Stimulated activated CD8-positive, alpha-beta memory T cell treated with anti-CD3 and anti-CD28 coated beads, Interleukin-12 subunit alpha, Interleukin-12 subunit beta, amount 100 ng/mL, for 24 hours (primary cell): ENCODE measurements around the gene ETV6.
"Not testable (repeated sequence)": the region's sequence is repeated elsewhere in the genome, so short reads cannot be mapped to it uniquely, and the experiment has no call there.

Source experiments
- DNase-seq: peaks from one replicate; pipeline ENCODE4 v3.0.0-alpha.2; 2020; ENCODE audit errors: extremely low read depth

The ETV6 gene

DNA sequence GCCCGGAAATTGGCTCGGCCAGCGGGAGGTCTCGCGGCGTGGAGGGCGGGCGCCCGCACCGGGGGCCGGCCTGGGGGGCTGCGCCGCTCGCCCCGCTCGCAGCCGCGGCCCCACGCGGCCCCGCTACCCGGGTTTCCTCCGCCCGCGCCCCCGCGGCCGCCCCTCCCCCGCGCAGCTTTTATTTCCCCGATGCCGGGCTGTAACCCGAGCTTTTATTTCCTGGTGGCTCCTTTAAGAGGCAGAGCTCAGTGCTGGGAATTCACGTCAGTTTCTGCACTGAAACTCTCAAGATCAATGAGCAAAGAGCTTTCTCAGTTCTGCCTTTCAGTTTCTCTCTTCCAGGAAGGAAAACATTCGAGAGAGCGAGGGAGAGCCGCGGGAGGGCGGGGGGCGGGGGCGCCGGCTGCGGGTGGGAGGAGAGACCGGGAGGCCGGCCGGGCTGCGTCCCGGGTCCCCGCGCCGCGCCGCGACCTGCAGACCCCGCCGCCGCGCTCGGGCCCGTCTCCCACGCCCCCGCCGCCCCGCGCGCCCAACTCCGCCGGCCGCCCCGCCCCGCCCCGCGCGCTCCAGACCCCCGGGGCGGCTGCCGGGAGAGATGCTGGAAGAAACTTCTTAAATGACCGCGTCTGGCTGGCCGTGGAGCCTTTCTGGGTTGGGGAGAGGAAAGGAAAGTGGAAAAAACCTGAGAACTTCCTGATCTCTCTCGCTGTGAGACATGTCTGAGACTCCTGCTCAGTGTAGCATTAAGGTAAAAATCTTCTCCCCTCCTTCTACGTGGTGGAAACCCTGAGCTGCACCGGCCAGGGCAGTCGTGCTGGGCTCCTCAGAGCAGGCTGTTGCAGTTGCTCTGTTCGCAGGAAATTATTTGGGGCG lies at the start of gene ETV6:
Gene ETV6, plus strand, starts transcription at position 262 of the 873 bp plus-strand sequence. Its CDS starts 454 bp downstream, at position 716.
- peak; percentile 65 for DNase-seq

DNA sequence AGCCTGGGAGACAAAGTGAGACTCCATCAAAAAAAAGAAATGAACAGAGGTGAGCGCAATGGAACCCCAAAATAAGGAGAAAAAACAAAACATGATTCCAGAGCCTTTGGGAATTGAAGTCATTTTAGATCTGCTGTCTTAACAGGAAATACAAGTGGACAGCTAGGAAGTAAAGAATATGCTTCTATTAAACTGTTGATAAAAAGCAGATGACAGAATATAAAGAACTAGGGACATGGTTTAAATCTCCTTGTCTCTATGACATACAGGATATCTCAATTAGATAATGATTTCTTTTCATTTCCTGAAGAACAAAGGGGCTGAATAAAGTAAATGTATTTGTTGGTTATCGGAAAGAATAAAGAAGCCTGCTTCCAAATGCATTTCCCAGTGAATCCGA lies 49.3 kb upstream of the ETV6 start:
- DNase-seq, result no peak

DNA sequence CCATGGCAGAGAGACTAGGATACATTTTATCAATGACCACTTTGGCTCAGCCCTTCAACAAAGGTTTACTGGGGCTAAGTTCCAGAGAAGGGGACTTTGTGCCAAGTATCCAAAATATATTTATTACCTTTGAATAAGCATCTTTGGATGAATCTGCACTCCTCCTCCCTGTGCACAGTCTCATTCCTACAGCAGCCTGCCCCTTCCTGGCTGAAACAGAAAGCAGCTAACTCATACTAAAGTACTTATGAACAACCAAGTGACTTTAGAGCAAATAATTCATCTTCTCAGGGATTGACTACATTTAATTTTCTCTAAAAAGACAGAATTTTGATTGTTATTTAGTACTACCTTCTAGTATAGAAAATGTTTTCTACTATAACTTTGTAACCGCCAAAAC lies 47.8 kb upstream of the ETV6 start:
- no peak for DNase-seq

DNA sequence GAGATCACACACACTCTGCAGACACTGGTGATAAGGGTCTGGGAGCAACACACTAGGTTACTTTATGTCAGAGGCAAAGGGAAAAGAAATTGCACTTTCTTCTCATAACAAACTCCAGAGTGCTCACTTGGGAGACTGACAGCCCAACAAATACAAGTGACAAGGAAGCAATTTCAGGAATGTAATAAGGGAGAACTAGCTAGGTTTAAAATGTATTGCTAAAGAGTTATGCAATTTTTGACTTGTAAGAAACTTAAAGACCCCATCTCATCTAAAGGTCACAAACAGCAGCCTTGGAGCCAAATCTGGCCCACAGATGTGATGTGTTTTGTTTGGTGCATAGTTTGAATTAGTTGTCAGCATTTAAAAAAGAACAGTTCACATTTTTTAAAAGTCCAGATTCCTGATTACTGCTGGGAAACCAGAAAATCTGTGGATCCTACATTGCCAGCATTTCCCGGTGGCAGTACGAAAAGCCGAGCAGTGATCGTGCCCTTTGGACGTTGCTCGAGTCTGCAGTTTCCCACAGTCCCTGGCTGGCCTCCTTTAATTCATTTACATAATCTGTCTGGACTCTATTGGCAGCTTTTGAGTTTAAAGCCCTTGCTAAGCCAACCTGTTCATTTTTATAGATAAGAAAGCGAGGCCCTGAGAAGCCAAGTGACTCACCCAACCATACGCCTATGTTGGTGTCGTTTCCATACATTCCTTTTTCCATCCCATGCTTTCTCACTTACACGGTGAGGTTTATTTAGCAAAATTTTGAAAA lies 42.0 kb upstream of the ETV6 start:
- no peak for DNase-seq

DNA sequence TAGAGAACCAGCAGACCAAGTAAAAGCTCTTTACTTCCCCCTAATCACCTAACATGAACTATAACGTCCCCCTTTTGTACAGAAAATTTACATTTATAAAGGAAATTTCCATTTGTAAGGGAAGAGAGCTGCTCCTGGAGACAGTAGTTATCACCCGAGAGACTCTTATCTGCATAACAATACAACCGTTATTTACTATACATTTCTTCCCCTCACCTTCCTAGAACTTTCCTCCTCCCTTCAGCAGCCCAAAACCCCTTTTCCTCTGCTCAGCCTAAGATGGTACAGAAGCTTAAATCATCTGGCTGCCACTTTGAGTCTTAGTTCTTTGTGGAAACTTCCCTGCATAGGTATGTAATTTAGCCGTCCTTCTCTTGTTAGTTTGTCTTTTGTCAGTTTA lies 40.4 kb upstream of the ETV6 start:
- no peak for DNase-seq

DNA sequence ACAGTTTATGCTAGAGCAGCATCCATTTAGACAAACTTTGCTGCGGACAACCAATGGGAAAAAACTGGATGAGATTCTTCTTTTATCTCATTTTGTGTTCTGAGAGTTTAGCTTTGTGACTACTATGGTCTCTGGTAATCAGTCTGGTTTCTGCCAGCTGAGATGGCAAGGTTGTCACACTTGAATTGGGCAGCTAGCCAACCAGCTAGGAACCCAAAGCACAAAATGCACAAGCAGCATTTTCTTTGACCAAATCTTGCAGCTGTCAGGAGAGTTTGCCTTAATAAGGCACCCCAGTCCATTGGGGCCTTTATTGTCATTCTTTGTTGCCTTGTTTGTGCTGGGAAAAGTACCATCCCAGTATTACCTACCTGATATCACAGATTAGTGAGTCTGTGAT lies 34.0 kb upstream of the ETV6 start:
- DNase-seq, result no peak

DNA sequence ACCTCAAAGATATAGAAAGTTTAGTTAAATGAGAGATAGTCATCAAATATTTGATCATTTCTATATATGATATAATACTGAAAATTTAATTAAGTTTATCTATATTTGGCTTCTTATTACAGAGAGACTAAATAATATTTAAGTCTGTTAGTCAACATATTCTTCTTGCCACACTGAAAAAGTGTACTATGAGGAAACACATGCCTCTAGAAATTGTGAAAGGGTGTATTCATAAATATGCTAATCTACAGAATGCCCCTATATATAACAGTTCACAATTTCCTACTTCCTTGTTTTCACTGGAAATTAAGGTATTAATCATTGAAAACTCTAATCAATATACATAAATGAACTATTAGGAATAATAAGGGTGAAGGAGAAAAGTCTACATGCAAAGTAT lies 31.4 kb upstream of the ETV6 start:
- DNase-seq, result no peak

DNA sequence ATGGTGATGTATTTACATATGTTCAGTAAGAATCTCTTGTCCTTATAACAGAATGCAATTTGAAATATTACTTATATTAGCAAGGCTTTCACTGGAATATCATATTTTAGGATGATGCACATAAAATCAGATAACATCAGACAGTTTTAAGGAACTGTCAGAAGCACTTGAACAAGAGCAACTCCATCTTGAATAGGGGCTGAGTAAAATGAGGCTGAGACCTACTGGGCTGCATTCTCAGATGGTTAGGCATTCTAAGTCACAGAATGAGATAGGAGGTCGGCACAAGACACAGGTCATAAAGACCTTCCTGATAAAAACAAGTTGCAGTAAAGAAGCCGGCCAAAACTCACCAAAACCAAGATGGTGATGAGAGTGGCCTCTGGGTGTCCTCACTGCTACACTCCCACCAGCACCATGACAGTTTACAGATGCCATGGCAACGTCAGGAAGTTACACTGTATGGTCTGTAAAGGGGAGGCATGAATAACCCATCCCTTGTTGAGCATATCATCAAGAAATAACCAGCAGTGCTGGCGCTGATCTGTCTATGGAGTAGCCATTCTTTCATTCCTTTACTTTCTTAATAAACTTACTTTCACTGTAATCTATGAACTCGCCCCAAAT lies 27.6 kb upstream of the ETV6 start:
- DNase-seq, result no peak

DNA sequence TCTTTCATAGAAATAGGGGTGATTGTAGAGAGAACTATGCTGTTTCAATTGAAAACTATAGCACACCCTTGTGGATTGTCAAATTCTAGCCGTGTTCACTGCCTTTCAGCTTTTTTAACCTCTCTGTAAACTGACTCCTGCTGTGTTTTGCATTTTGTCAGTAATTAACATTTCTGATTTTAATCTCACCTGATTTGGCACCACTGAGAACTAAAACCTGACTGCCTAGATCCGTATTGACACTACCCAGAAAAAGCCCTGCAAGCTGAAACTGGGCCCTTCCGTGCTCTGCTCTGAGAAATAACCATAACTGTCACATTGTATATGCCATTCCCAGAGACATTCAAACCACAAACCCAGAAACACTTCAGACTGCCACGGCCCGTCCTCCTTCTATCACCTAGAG lies 26.6 kb upstream of the ETV6 start:
- no peak for DNase-seq

DNA sequence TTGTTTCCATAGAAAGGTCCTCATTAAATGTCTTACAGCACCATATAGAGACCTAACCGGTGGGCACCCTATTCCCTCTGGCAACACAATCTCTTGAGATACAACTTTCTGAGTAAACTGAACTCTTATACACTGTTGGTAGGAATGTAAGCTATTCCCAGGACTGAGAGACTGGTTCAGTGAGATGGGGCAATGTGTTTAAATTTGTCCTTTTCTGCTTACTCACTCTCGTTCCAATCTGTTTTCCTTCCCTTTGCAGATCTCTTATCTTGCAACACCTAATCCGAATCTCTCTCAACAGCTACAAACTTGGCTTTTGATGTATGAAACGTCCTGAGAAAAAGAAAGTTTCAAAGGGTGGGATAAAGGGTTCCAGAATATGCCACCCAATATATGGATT lies 26.1 kb upstream of the ETV6 start:
- no peak for DNase-seq

DNA sequence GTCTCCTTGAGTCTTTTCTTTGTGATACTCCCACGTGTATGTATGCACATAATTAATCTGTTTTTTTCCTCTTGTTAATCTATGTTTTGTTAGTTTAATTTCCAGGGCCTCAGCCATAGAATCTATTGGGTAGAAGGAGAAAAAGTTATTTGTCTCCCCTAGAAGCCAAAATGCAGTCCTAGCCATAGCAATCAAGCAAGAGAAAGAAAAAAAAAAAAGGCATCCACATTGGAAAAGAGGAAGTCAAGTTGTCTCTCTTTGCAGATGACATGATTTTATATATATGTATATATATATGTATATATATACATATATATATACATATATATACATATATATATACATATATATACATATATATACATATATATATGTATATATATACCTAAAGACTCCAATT lies 25.4 kb upstream of the ETV6 start:
- no peak for DNase-seq

DNA sequence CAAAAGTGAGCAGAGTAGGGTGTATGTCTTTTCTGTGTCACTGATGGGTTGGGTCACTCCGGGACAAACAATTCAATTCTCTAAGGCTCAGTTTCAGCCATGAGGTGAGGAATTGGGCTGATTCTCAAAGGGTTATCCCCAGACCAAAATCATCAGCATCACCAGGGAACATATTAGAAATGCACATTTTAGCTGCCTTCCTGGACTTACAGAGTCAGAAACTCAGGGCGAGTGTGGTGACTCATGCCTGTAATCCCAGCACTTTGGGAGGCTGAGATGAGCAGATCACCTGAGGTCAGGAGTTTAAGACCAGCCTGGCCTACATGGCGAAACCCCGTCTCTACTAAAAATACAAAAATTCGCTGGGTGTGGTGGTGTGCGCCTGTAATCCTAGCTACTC lies 21.8 kb upstream of the ETV6 start:
- DNase-seq, result not testable (repeated sequence)

DNA sequence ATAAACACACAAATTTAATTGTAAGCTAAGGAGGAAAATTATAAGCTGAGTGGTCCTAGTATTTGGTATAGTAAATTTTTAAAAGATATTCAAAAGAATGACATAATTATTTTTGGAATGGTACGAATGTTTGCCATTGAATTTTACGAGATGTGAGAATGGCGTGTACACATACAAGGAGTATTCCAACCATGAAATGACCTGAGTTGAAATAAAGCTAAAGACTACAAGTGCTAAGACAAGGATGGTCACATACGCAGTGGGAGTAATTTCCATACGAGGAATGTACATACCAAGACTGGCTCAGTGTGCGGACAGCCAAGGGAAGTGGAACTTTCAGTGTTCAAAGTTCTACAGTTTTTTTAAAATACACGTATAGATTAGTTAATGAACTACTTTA lies 21.1 kb upstream of the ETV6 start:
- no peak for DNase-seq

DNA sequence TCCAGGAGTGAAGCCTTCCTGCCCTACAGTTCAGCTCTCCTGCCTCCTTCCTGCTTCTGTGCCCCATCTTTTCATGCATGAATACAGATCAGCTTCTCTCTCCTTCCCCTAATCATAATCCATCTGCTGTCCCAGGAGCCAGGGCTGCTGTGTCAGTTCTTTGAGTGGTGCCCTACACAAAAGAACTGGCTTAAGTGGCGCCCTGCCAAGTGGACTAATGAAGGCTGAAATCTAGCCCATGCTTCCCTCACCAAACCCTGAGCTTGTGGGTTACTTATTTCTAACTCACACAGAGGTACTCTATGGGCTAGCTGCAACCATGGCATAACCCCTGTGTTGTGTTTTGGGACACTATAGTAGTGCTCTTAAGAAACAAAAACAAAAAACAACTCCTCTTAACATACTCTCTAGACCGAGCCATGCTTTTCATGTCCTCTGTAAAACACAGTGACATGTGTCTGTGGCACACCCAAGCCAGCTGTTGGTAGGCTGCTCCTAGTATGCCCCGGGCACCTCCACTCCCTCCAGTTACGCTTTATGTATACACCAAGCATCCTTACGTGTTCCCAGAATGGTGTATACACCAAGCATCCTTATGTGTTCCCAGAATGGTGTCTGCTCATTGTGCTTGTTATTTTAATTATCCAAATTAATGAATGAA lies 19.3 kb upstream of the ETV6 start:
- DNase-seq, result no peak

DNA sequence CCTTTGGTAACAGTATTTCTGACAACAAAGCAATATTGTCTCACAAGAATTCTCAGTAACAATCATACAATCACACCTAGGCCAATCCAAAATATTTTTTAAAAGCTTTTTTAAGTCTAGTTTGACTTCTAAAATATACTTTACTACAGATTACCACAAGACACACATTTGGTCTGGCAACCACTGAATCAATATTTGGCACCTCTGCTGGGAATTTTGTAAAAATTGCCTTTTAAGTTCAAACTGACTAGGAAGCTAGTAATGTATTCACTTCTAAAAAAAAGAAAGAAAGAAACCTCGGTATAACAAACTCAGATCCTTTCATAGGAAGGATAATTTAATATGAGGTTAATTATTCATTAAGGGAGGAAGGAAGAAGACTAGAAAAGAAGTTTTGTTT lies 18.2 kb upstream of the ETV6 start:
- no peak for DNase-seq

DNA sequence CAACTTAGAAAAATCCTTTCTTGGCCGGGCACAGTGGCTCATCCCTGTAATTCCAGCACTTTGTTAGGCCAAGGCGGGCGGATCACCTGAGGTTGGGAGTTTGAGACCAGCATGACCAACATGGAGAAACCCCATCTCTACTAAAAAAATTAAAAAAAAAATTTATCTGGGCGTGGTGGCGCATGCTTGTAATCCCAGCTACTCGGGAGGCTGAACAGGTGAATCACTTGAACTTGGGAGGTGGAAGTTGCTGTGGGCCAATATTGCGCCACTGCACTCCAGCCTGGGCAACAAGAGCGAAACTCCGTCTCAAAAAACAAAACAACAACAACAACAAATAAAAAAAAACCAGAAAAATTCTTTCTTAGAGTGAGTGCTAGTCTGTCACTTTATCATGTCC lies 17.6 kb upstream of the ETV6 start:
- DNase-seq, result not testable (repeated sequence)

DNA sequence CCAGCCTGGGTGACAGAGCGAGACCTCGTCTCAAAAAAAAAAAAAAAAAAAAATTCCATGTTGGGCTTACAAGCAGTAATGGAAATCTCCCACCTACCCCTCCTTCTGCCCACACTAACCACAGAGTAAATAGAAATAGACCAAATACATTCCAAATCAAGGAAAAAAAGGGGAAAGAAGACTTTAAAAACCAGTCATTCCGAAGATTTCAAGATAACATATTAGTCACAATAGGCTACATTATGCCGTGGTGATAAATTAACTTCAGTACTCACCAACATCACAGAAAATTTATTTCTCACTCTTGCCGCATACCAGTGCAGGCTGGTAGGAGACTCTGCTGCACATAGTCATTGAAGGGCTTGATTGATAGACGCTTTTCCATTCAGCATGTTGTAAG lies 15.5 kb upstream of the ETV6 start:
- DNase-seq, result no peak

DNA sequence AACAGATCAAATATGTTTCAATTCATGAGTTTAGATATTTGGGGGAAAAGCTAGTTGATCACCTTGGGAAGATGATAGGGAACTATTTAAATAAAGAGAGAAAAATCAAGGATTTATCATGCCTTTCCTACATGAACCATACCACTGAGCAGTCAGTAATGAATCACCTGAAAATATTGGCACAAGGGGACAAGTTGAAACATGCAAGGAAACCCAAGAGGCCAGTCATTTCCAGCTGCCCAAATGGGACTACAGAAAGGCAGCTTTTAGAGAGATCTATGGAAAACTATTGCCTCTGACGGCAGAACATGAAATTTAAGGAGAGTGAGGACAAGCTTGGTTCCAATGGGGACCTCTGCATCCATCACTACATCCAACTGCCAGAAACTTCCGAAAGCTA lies 14.1 kb upstream of the ETV6 start:
- DNase-seq, result no peak

DNA sequence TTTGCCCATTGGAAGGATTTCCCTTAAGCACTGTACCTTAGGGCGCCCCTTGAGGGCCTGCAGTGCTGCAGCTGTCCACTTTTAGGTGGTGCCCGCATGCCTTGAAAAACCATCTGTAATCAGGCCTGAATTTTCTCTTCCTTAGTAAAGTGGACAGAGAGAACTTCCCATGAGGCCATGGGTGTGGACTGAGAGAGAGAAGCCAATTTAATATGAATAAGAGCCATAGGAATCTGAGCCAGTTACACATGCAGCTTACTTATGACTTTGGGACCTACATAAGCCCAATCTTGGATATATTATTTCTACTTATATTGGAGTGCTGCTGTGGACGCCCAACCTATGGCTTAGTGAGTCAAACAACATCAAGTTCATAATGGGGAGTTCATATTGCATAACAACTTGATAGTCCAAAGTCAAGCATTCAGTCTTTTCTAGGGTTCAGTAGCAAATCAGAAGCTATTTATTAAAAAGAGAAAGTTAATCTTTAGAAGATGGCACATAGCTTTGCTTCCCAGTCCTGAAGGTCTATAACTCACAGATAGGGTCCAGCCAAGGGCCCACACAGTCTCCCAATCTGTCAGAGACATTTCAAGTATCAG lies 11.1 kb upstream of the ETV6 start:
- DNase-seq, result no peak

DNA sequence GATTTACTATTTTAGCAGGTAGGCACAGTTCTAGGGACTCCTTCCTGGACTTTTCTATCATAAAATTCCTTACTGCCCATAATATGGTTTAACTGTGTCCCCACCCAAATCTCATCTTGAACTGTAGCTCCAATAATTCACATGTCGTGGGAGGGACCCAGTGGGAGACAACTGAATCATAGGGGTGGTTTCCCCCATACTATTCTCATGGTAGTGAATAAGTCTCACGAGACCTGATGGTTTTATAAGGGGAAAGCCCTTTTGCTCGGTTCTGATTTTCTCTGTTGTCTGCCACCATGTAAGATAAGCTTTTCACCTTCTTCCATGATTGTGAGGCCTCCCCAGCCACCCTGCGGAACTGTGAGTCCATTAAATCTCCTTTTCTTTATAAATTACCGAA lies 10.0 kb upstream of the ETV6 start:
- no peak for DNase-seq

DNA sequence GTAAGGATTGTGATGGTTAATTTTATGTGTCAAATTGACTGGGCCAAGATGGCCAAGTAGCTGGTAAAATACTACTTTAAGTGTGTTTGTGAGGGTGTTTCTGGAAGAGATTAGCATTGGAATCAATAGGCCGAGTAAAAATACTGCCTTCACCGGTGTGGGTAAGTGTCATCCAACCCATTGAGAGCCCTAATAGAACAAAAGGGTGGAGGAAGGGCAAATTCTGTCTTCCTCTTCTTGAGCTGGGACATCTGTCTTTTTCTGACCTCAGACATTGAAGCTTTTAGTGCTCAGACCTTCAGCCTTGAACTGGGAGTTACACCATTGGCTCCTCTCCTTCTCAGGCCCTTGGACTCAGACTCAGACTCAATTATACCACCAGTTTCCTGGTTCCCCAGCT lies 8.0 kb upstream of the ETV6 start:
- DNase-seq, result no peak

DNA sequence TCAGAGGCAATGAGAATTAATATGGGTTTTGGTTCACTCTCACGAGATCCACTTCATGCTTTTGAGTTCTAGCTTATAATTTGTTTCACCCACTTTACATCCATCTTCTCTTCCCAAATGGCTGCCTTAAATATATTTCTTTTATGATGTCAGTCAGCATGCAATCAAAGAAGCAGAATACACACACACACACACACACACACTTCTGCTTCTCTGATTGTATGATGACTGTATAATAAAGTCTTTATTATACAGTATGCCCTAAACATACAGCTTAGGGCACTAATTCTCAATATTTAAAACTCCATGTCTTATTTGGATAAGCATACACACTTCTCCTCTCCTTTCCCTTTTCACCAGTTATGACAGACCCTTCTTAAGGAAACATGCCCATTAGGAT lies 6.7 kb upstream of the ETV6 start:
- no peak for DNase-seq
